ENCODE data around the gene ELK3. TPM values are rescaled to one million over a fixed set of nuclear protein-coding genes. Genes with fewer than 3 reads are reported as not detected.

The ELK3 gene
- total and polyA plus RNA-seq, 4 donors, result 9.1 to 68.5 (median 40.3) TPM

GRCh38 chr12:96226401-96226800 lies 32.2 kb downstream of the ELK3 start:
- H3K36me3 ChIP-seq (ENCODE audit: control insufficient read depth in 4 of 4, insufficient read depth in 4 of 4, low read length in 4 of 4), result peaks cover 6 to 12% (median 9%) of the 10 kb centered on the region in 4 donors
- H3K9ac ChIP-seq (ENCODE audit: insufficient read depth in 1 of 2, low read length in 2 of 2), result no peak overlapping the region
- TF ChIP-seq, protein P1, sequence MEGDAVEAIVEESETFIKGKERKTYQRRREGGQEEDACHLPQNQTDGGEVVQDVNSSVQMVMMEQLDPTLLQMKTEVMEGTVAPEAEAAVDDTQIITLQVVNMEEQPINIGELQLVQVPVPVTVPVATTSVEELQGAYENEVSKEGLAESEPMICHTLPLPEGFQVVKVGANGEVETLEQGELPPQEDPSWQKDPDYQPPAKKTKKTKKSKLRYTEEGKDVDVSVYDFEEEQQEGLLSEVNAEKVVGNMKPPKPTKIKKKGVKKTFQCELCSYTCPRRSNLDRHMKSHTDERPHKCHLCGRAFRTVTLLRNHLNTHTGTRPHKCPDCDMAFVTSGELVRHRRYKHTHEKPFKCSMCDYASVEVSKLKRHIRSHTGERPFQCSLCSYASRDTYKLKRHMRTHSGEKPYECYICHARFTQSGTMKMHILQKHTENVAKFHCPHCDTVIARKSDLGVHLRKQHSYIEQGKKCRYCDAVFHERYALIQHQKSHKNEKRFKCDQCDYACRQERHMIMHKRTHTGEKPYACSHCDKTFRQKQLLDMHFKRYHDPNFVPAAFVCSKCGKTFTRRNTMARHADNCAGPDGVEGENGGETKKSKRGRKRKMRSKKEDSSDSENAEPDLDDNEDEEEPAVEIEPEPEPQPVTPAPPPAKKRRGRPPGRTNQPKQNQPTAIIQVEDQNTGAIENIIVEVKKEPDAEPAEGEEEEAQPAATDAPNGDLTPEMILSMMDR (IDR thresholded peaks at IDR 0.05; ENCODE audit: control extremely low read depth, extremely low read depth), result no peak
- H3K9me3 ChIP-seq (ENCODE audit: control insufficient read depth in 4 of 4, insufficient read depth in 3 of 4, low read length in 3 of 4), result no peaks in the 10 kb centered on the region
- peaks cover 1 to 17% (median 9%) of the 10 kb centered on the region in 5 donors for H3K4me1 ChIP-seq (ENCODE audit: control insufficient read depth in 5 of 5, insufficient read depth in 5 of 5, low read length in 5 of 5)
- no peak for ATAC-seq (ENCODE audit: insufficient read depth, low FRiP score)
- no peaks in the 10 kb centered on the region for H3K27me3 ChIP-seq (ENCODE audit: control insufficient read depth in 3 of 3, insufficient read depth in 3 of 3, low read length in 2 of 3)
- no peak overlapping the region for H3K4me3 ChIP-seq
- DNase-seq, result no peak
- WGBS, 2 donors, result 89 to 95% methylated on average over 4 of the region's 4 CpGs
- no peak overlapping the region for H3K27ac ChIP-seq (ENCODE audit: low read depth in 1 of 2, low read length in 1 of 2)

- Histone ChIP-seq H3K36me3 (ENCODE audit: control insufficient read depth in 4 of 4, insufficient read depth in 4 of 4, low read length in 4 of 4) (peaks cover 6 to 12% (median 9%) of the 10 kb centered on the region in 4 donors), H3K9me3 (ENCODE audit: control insufficient read depth in 4 of 4, insufficient read depth in 3 of 4, low read length in 3 of 4) (no peaks in the 10 kb centered on the region), H3K27me3 (ENCODE audit: control insufficient read depth in 3 of 3, insufficient read depth in 3 of 3, low read length in 2 of 3) (no peaks in the 10 kb centered on the region), H3K4me3 (no peak overlapping the region), H3K9ac (ENCODE audit: insufficient read depth in 1 of 2, low read length in 2 of 2) (no peak overlapping the region), H3K27ac (ENCODE audit: low read depth in 1 of 2, low read length in 1 of 2) (no peak overlapping the region), H3K4me1 (ENCODE audit: control insufficient read depth in 5 of 5, insufficient read depth in 5 of 5, low read length in 5 of 5) (peaks cover 1 to 17% (median 9%) of the 10 kb centered on the region in 5 donors)
- TF ChIP-seq, protein P1 (IDR thresholded peaks at IDR 0.05; ENCODE audit: control extremely low read depth, extremely low read depth), result no peak
- DNase-seq, result no peak
- 85 to 86% methylated on average over 17 of the region's 17 CpGs for WGBS, 2 donors
- no peak for ATAC-seq (ENCODE audit: insufficient read depth, low FRiP score)
These were observed 32.7 kb downstream of the ELK3 start for GRCh38 chr12:96226801-96227348.

GRCh38 chr12:96227365-96228106 lies 33.4 kb downstream of the ELK3 start:
- WGBS, 2 donors, result 80 to 84% methylated on average over 12 of the region's 12 CpGs
- ATAC-seq (ENCODE audit: insufficient read depth, low FRiP score) (peak; percentile 16), DNase-seq (no peak)
- no peak overlapping the region for H3K27ac ChIP-seq (ENCODE audit: low read depth in 1 of 2, low read length in 1 of 2)
- TF ChIP-seq, protein P1 (IDR thresholded peaks at IDR 0.05; ENCODE audit: control extremely low read depth, extremely low read depth), result no peak
- H3K9me3 ChIP-seq (ENCODE audit: control insufficient read depth in 4 of 4, insufficient read depth in 3 of 4, low read length in 3 of 4), result no peaks in the 10 kb centered on the region
- no peak overlapping the region for H3K4me3 ChIP-seq
- no peaks in the 10 kb centered on the region for H3K27me3 ChIP-seq (ENCODE audit: control insufficient read depth in 3 of 3, insufficient read depth in 3 of 3, low read length in 2 of 3)
- peaks cover 1 to 17% (median 9%) of the 10 kb centered on the region in 5 donors for H3K4me1 ChIP-seq (ENCODE audit: control insufficient read depth in 5 of 5, insufficient read depth in 5 of 5, low read length in 5 of 5)
- peaks cover 6 to 12% (median 9%) of the 10 kb centered on the region in 4 donors for H3K36me3 ChIP-seq (ENCODE audit: control insufficient read depth in 4 of 4, insufficient read depth in 4 of 4, low read length in 4 of 4)
- H3K9ac ChIP-seq (ENCODE audit: insufficient read depth in 1 of 2, low read length in 2 of 2), result no peak overlapping the region
